Posterior vena cava (tissue), 2 donors: ENCODE results near the gene S100A2. TPM values are rescaled to one million over a fixed set of nuclear protein-coding genes. Genes with fewer than 3 reads are reported as not detected.
"Not testable (repeated sequence)": the region's sequence is repeated elsewhere in the genome, so short reads cannot be mapped to it uniquely, and the experiment has no call there.

ENCODE experiments used
- DNase-seq: peaks from one replicate; pipeline ENCODE4 v3.0.0-alpha.2; 2020; ENCODE audit warnings: low spot score
- intact Hi-C, 2 donors: fragments of 100-400 bp; cut with DNase I; formaldehyde crosslinking; loops; one replicate each; pipeline versions ENCODE4 v1.14.1 to v1.14.2; 2022 to 2023
- total RNA-seq, 2 donors: library from RNA; stranded (reverse); fragmentation: NEBNext Ultra II Directional; extraction: Animal tissue kit (Norgen Biotek cat#: 25700); gene quantifications; one replicate each; pipeline ENCODE4 v1.2.1, GENCODE V29; 2021
- donor health status: DM: yes; HTN: yes; CAD: no.
- donor health status: DM: yes; HTN: yes; CAD: no.

S100A2 gene
- total RNA-seq, 2 donors from 2014 or later, result 1.5 to 3.5 TPM

DNA sequence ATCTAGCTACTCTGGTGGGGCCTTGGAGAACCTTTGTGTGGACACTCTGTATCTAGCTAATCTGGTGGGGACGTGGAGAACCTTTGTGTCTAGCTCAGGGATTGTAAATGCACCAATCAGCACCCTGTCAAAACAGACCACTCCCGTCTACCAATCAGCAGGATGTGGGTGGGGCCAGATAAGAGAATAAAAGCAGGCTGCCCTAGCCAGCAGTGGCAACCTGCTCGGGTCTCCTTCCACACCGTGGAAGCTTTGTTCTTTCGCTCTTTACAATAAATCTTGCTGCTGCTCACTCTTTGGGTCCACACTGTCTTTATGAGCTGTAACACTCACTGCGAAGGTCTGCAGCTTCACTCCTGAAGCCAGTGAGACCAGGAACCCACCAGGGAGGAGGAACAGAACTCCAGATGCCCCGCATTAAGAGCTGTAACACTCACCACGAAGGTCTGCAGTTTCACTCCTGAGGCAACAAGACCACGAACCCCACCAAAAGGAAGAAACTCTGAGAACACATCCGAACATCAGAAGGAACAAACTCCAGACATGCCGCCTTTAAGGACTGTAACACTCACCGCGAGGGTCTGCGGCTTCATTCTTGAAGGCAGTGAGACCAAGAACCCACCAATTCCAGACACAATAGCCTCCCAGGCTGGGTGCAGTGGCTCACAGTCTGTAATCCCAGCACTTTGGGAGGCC is 43.1 kb downstream of the S100A2 start:
- intact Hi-C loops, DNase-seq: not testable (repeated sequence)

DNA sequence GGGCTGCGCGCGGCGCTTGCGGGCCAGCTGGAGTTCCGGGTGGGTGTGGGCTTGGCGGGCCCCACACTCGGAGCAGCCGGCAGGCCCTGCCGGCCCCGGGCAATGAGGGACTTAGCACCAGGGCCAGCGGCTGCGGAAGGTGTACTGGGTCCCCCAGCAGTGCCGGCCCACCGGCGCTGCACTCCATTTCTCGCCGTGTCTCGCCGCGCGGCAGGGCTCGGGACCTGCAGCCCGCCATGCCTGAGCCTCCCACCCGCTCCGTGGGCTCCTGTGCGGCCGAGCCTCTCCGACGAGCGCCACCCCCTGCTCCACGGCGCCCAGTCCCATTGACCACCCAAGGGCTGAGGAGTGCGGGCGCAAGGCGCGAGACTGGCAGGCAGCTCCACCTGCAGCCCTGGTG is 43.8 kb downstream of the S100A2 start:
- intact Hi-C loops, DNase-seq: not testable (repeated sequence)

- DNase-seq, result no peak
- intact Hi-C loops, result no loop called here
These were observed 44.7 kb downstream of the S100A2 start for GRCh38 chr1:153520818-153521476.

DNA sequence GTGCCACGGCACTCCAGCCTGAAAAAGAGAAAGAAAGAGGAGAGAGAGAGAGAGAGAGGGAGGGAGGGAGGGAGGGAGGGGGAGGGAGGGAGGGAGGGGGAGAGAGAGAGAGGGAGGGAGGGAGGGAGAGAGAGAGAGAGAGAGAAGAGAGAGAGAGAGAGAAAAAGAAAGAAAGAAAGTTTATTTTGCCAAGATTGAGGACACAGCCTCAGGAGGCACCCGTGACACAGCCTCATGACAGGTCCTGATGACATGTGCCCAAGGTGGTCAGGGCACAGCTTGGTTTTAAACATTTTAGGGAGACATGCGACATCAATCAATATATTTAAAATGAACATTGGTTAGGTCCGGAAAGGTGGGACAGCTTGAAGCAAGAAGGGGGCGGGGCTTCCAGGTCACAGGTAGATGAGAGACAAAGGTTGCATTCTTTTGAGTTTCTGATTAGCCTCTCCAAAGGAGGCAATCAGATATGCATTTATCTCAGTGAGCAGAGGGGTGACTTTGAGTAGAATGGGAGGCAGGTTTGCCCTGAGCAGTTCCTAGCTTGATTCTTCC is 45.4 kb downstream of the S100A2 start:
- intact Hi-C loops, DNase-seq: not testable (repeated sequence)

DNA sequence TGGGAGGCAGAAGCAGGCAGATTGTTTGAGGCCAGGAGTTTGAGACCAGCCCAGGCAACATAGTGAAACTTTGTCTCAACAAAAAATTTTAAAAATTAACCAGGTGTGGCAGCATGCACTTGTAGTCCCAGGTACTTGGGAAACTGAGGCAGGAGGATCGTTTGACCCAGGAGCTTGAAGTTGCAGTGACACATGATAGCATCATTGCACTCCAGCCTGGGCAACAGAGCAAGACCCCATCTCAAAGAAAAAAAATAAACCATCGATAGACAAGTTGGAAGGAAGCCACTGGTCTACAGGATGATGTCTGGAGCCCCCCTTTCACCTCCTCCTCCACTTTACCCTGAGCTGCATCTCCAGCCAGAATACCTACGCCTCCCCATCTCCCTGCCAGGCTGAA is 46.4 kb downstream of the S100A2 start:
- intact Hi-C loops, result loop anchor here (10.0 kb wide), 3 partner anchors 46 to 236 kb away; partner anchors contain the start of gene S100A2 (in 1 of the 2)
- DNase-seq, result no peak

- intact Hi-C loops, result loop anchor here (10.0 kb wide), 3 partner anchors 49 to 239 kb away; partner anchors contain the start of gene S100A2 (in 1 of the 2)
- DNase-seq, result no peak
These were observed 49.9 kb downstream of the S100A2 start for GRCh38 chr1:153515504-153516394.

GRCh38 chr1:153513666-153514065 is 52.0 kb downstream of the S100A2 start:
- intact Hi-C loops, result loop anchor here (2.0 to 10.0 kb wide), 4 partner anchors 49 to 241 kb away; partner anchors contain the start of gene S100A2 (in 1 of the 2)
- DNase-seq, result no peak

- no peak for DNase-seq
- intact Hi-C loops, result loop anchor here (2.0 to 10.0 kb wide), 4 partner anchors 48 to 242 kb away; partner anchors contain the start of gene S100A2 (in 1 of the 2)
These were observed 52.6 kb downstream of the S100A2 start for GRCh38 chr1:153513023-153513422.

Other genes with a start within 250 kb of the S100A2 start
- gene PGLYRP4, start 217.0 kb downstream of the S100A2 start, total RNA-seq, result not detected
- 100 to 1,000 TPM; 158 to 525 TPM for gene S100A9, start 208.0 kb downstream of the S100A2 start, total RNA-seq
- gene S100A12, start 190.2 kb downstream of the S100A2 start, total RNA-seq, result 10 to 100 TPM; 12.6 to 34.4 TPM
- 100 to 1,000 TPM; 123 to 360 TPM for gene S100A8, start 174.8 kb downstream of the S100A2 start, total RNA-seq
- gene S100A7A, start 149.3 kb downstream of the S100A2 start, total RNA-seq, result not detected
- not detected for gene S100A7, start 105.2 kb downstream of the S100A2 start, total RNA-seq
- gene S100A6, start 29.9 kb downstream of the S100A2 start, total RNA-seq, result 1,000 to 10,000 TPM; 1,174 to 1,536 TPM
- gene S100A5, start 24.9 kb downstream of the S100A2 start, total RNA-seq, result not detected
- gene S100A4, start 20.0 kb downstream of the S100A2 start, total RNA-seq, result 100 to 1,000 TPM; 286 to 472 TPM
- gene S100A3, start 16.6 kb downstream of the S100A2 start, total RNA-seq, result 1 to 10 TPM; 4.1 to 8.3 TPM
- 10 to 100 TPM; 67.0 to 99.2 TPM for gene S100A16, start 47.3 kb upstream of the S100A2 start, total RNA-seq
- gene S100A14, start 50.5 kb upstream of the S100A2 start, total RNA-seq, result not detected
- 100 to 1,000 TPM; 149 to 167 TPM for gene S100A13, start 61.7 kb upstream of the S100A2 start, total RNA-seq
- 1 to 10 TPM in 1 of 2 donors, under 1 TPM in 1; 0.74 to 1.8 TPM for gene S100A1, start 62.6 kb upstream of the S100A2 start, total RNA-seq
- gene CHTOP, start 68.2 kb upstream of the S100A2 start, total RNA-seq, result 10 to 100 TPM; 44.5 to 47.3 TPM
- 10 to 100 TPM; 30.3 to 31.2 TPM for gene SNAPIN, start 92.9 kb upstream of the S100A2 start, total RNA-seq
- 10 to 100 TPM; 66.9 to 82.3 TPM for gene ILF2, start 105.1 kb upstream of the S100A2 start, total RNA-seq
- gene NPR1, start 112.8 kb upstream of the S100A2 start, total RNA-seq, result 100 to 1,000 TPM; 107 to 119 TPM
- 10 to 100 TPM; 41.4 to 49.0 TPM for gene INTS3, start 162.2 kb upstream of the S100A2 start, total RNA-seq
- 10 to 100 TPM; 60.5 to 64.5 TPM for gene SLC27A3, start 209.6 kb upstream of the S100A2 start, total RNA-seq